RWPE1 (cell line): ENCODE data around the gene EGR1.

Experiments used
- CTCF ChIA-PET: fragments of 350-600 bp; sonication (Branson Sonifier 250); formaldehyde crosslinking; extraction: SDS; loops from one replicate; lab custom pipeline; 2021; lab: Yijun Ruan, JAX
- POLR2A ChIA-PET: fragments of 400-600 bp; formaldehyde crosslinking; extraction: SDS; loops from one replicate; lab custom pipeline; 2020; ENCODE audit warnings: antibody characterized with exemption; ENCODE audit not compliant: low non-redundant PET; lab: Yijun Ruan, JAX
- DNase-seq: peaks from one replicate; pipeline ENCODE4 v3.0.0; 2012; ENCODE audit warnings: low spot score
- H3K27ac ChIP-seq: fragments of 450-650 bp; 2 replicates; pipeline ENCODE4 v1.5.1; 2017
- TF ChIP-seq, protein P1 (sequence below): fragments of 450-650 bp; conservative IDR thresholded peaks from 2 replicates; pipeline ENCODE4 v1.5.1; 2017; ENCODE audit warnings: low read depth, mild to moderate bottlenecking

The EGR1 gene

DNA sequence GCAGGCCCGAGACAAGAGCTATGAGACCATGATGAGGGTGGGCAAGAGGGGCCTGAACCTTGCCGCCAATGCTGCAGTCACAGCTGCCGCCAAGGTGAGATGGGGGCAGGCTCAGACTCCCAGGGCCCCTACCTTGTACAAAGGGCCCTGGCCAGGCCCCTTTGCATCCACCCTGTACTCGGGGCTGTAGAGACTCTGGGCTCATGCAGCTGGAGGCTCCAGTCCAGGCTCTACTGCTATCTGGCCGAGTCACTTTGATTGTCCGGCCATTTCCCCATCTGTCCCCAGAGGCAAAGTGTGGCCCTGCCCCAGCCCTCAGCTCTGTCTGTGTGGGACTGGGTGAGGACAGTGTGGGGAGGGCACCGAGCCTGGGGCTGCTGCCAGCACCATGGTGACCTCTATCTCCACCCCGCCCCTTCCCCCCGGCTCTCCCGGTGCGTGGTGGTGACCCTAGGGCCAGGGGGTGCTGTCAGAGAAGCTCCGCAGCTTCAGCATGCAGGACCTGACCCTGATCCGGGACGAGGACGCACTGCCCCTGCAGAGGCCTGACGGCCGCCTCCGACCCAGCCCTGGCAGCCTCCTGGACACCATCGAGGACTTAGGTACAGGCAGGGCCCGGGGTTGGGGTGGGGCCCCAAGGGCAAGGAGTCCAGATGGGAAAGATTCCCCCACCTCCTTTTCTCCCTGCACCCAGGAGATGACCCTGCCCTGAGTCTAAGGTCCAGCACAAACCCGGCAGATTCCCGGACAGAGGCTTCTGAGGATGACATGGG lies 20.3 kb upstream of the EGR1 start:
- DNase-seq, result no peak
- H3K27ac ChIP-seq, result no peak overlapping the region
- POLR2A ChIA-PET, result no interaction called here
- CTCF ChIA-PET, result interaction anchor here (0.6 to 0.8 kb wide), 2 partner anchors 19 to 910 kb away, joined by 3 to 4 read pairs; no protein-coding TSS in a partner anchor
- TF ChIP-seq, protein P1, sequence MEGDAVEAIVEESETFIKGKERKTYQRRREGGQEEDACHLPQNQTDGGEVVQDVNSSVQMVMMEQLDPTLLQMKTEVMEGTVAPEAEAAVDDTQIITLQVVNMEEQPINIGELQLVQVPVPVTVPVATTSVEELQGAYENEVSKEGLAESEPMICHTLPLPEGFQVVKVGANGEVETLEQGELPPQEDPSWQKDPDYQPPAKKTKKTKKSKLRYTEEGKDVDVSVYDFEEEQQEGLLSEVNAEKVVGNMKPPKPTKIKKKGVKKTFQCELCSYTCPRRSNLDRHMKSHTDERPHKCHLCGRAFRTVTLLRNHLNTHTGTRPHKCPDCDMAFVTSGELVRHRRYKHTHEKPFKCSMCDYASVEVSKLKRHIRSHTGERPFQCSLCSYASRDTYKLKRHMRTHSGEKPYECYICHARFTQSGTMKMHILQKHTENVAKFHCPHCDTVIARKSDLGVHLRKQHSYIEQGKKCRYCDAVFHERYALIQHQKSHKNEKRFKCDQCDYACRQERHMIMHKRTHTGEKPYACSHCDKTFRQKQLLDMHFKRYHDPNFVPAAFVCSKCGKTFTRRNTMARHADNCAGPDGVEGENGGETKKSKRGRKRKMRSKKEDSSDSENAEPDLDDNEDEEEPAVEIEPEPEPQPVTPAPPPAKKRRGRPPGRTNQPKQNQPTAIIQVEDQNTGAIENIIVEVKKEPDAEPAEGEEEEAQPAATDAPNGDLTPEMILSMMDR, result no peak

DNA sequence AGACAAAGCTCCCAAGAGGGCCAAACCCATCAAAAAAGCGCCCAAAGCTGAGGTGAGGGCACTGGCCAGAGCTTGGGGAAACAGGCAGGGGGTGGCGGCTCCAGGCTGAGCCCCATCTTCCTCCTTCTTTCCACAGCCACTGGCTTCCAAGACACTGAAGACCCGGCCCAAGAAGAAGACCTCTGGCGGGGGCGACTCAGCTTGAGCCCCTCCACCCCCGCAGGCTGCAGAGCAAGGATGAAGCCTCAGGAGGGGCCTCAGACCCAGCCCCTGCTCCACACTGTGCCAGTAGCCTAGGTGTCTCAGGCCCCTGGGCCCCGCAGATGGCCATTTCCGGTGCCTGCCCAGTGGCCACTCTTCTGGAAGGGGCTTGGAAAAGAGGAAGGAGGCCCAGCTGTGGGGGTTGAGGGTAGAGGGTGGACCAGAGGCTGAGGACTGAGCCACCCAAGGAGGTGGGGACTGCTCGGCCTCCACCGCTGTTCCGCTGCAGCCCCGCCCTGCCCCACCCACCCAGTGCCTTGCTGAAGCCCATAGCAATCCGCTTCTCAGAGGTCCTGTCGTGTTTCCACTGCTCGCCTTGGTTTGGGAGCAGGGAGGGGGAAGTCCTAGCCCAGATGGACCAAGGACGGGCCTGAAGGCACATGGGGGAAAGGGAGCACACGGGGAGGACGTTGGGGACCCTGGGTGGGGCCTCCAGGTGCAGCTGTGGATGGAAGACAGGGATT lies 19.6 kb upstream of the EGR1 start:
- no peak for DNase-seq
- CTCF ChIA-PET, result interaction anchor here (0.5 to 1.3 kb wide), 4 partner anchors 18 to 909 kb away, joined by 3 to 5 read pairs (median 3); no protein-coding TSS in a partner anchor

DNA sequence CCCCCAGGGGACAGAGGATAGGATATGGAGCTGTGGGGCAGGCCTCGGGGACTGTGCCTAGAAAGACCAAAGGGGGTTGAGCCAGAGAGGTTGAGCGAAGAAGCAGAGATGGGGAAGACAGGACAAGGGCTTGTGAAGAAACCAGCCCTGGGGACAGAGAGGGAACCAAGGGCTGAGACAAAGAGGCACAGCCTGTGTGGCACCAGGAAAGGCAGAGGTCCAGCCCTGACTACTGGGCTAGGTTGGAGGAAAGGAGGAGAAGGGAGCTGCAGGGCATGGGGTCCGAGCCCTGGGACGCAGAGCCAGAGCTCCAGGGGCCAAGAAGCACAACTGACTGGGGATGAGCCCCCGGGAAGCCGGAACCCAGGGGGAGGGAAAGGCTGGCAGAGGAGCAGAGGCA lies 17.2 kb upstream of the EGR1 start:
- ChIA-PET CTCF (interaction anchor here (0.6 to 3.0 kb wide), 7 partner anchors 9 to 118 kb away, joined by 3 to 41 read pairs (median 11); partner anchors contain the start of genes EGR1 and REEP2), POLR2A (interaction anchor here (0.5 to 0.6 kb wide), 2 partner anchors 56 to 71 kb away, joined by 3 to 5 read pairs; no protein-coding TSS in a partner anchor)
- DNase-seq, result no peak
- TF ChIP-seq, protein P1, result no peak
- no peak overlapping the region for H3K27ac ChIP-seq

More for the DNA sequence above, 19.6 kb upstream of the EGR1 start:
- POLR2A ChIA-PET, result no interaction called here
- TF ChIP-seq, protein P1, result no peak
- H3K27ac ChIP-seq, result no peak overlapping the region

DNA sequence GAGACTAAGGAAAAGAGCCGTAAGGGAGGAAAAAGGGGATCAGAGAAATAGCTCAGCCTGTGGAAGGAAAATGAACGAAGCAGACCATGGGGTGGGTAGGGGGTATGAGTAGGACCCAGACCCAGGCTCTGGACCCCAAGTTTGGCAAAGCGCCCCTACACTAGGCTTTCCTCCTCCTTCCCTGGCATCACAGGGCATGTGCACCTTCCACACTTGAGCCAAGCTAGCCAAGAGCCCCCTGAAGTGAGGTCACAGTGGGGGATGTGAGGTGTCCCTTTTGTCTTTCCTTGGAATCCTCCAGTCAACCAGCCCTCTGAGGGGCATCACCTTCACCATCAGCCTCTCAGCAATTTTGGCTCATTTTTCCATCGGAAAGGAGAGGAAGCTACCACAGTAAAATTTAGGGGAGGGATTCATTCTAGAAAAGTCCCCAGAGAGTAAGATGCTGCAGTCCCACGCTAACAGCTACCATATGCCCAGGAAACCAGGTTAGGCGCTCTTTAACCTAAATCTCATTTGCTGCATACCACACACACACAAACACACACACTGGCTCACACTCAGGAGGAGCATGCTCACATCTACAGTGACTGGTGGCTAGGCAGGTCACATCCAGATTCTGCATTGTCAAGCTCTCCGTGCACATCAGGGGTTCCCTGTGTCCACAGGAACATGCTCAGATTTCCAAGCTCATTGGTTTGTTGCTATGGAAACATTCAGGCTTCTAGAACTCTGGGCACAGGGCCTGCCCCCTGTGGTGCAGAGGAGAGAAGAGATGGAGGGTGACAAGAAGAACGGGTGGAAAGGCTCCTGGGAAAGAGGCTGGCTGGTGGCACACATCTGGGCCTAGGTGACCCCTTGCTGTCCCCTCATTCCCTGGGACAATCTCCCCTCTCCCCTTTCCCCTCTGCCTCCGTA lies 16.5 kb upstream of the EGR1 start:
- TF ChIP-seq, protein P1, result no peak
- POLR2A ChIA-PET, result interaction anchor here (0.5 to 0.6 kb wide), 3 partner anchors 54 to 71 kb away, joined by 3 to 7 read pairs (median 5); no protein-coding TSS in a partner anchor
- no peak for DNase-seq
- CTCF ChIA-PET, result interaction anchor here (0.6 to 3.0 kb wide), 14 partner anchors 8 to 143 kb away, joined by 3 to 41 read pairs (median 4); partner anchors contain the start of genes EGR1 and REEP2
- H3K27ac ChIP-seq, result peak overlapping the region; percentile 40; the same call in 1 of the 2 replicates

DNA sequence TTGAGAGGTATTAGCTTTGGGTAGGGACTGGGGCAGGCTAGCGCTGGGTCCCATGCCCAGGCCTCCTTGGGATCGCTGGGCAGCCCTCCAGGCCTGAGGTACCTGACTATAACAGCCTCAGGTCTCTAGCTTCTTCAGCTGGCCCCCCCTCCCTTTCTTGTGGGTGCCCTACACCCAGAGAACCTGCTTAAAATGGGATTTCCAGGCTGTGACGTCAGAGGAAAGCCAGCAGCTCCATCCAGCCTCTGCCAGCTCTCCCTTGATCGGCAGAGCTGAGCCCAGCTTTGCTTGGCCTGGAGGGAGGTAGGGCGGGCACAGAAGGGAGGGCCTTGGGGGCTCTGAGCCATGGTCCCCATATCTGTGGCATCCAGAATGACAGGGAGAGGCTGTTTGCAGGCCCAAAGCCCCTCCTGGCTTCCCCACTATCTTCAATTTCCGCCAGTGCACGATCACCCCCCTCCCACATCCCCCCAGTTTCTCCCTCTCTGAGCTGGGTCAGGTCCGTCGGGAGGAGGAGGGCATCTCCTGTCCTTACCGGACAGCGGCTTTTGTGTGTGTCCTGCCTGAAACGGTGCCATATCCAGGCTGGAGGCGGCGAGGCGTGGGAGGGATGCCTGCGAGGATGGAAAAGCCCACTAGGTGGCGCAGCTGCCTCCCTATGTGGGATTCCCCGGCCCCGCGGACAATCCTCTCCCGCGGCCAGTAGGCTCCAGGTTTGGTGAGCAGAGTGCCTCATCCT lies 15.6 kb upstream of the EGR1 start:
- H3K27ac ChIP-seq, result peak overlapping the region; percentile 40
- peak; percentile 98 for DNase-seq
- CTCF ChIA-PET, result interaction anchor here (0.5 to 3.0 kb wide), 26 partner anchors 9 to 340 kb away, joined by 3 to 41 read pairs (median 4); partner anchors contain the start of genes EGR1 and REEP2
- TF ChIP-seq, protein P1, result peak; percentile 98
- POLR2A ChIA-PET, result interaction anchor here (0.5 kb wide), 1 partner anchor 13 kb away, joined by 8 read pairs; no protein-coding TSS in a partner anchor
